CD14-positive monocyte (primary cell): ENCODE results near the gene TBC1D2. TPM values are rescaled to one million over a fixed set of nuclear protein-coding genes. Genes with fewer than 3 reads are reported as not detected.

Experiments
- DNase-seq, 3 donors: peaks; one replicate each; pipeline ENCODE4 v3.0.0-alpha.2; 2011 to 2022
- H2AFZ ChIP-seq: 2 replicates; pipeline ENCODE4 v1.6.0; 2012; ENCODE audit warnings: mild to moderate bottlenecking, low read depth, low read length, inconsistent platforms; ENCODE audit not compliant: insufficient read depth, poor library complexity, severe bottlenecking
- H3K27ac ChIP-seq, 2 donors: 1 replicate in 1 of 2; 2 replicates in 1 of 2; pipeline ENCODE4 v1.5.1; 2012 to 2013; ENCODE audit warnings: low read length in 2 of 2, control low read depth in 1 of 2, inconsistent platforms in 1 of 2, low read depth in 1 of 2, mild to moderate bottlenecking in 1 of 2
- H3K27me3 ChIP-seq, 2 donors: one replicate each; pipeline versions ENCODE4 v1.6.0 to v1.6.1; 2011 to 2013; ENCODE audit warnings: low read length in 2 of 2; ENCODE audit not compliant: control insufficient read depth in 2 of 2, insufficient read depth in 2 of 2
- H3K36me3 ChIP-seq, 2 donors: replicated peaks in 1 of 2; 1 replicate in 1 of 2; 2 replicates in 1 of 2; pipeline versions ENCODE4 v1.5.1 to v1.6.1; 2012 to 2013; ENCODE audit warnings: low read length in 2 of 2, control low read depth in 1 of 2, inconsistent platforms in 1 of 2, mild to moderate bottlenecking in 1 of 2; ENCODE audit not compliant: insufficient read depth in 2 of 2, control insufficient read depth in 1 of 2
- H3K4me1 ChIP-seq, 2 donors: 1 replicate in 1 of 2; 2 replicates in 1 of 2; pipeline versions ENCODE4 v1.5.1 to v1.6.1; 2012 to 2013; ENCODE audit warnings: low read length in 2 of 2, control low read depth in 1 of 2, inconsistent platforms in 1 of 2, mild to moderate bottlenecking in 1 of 2, moderate library complexity in 1 of 2; ENCODE audit not compliant: insufficient read depth in 2 of 2, control insufficient read depth in 1 of 2
- H3K4me2 ChIP-seq: replicated peaks from 2 replicates; pipeline ENCODE3; 2012; ENCODE audit warnings: low read length, moderate library complexity, mild to moderate bottlenecking; ENCODE audit not compliant: poor library complexity, severe bottlenecking; ENCODE audit errors: extremely low read depth
- H3K4me3 ChIP-seq, 3 experiments: fragments of 200-600 bp in 1 of 3; sonication (generic) in 1 of 3; replicated peaks in 1 of 3; 1 replicate in 2 of 3; 2 replicates in 1 of 3; pipeline ENCODE4 v1.5.1; 2011 to 2013; ENCODE audit warnings: low read length in 3 of 3, mild to moderate bottlenecking in 3 of 3, control low read depth in 2 of 3, low read depth in 2 of 3, inconsistent platforms in 1 of 3, moderate library complexity in 1 of 3
- H3K79me2 ChIP-seq: 2 replicates; pipeline ENCODE4 v1.6.0; 2012; ENCODE audit warnings: mild to moderate bottlenecking, control low read depth, inconsistent platforms, low read length, moderate library complexity; ENCODE audit not compliant: insufficient read depth
- H3K9ac ChIP-seq: 2 replicates; pipeline ENCODE4 v1.6.0; 2017; ENCODE audit warnings: low read length, mild to moderate bottlenecking; ENCODE audit not compliant: insufficient read depth, poor library complexity, severe bottlenecking
- H3K9me3 ChIP-seq, 2 donors: replicated peaks in 1 of 2; 1 replicate in 1 of 2; 2 replicates in 1 of 2; pipeline versions ENCODE4 v1.5.1 to v1.6.1; 2012 to 2013; ENCODE audit warnings: low read length in 2 of 2, control low read depth in 1 of 2; ENCODE audit not compliant: control insufficient read depth in 1 of 2, insufficient read depth in 1 of 2
- H4K20me1 ChIP-seq: 2 replicates; pipeline ENCODE4 v1.6.0; 2012; ENCODE audit warnings: mild to moderate bottlenecking, low read length, control low read depth, moderate library complexity; ENCODE audit not compliant: insufficient read depth
- H3K27ac Mint-ChIP-seq, 7 donors: one replicate each; pipeline ENCODE4 v1.8.0; 2020; ENCODE audit warnings: mild to moderate bottlenecking in 7 of 7, mixed read lengths in 7 of 7, moderate library complexity in 6 of 7, inconsistent platforms in 2 of 7
- H3K27me3 Mint-ChIP-seq, 3 donors: one replicate each; pipeline ENCODE4 v1.8.0; 2021 to 2022; ENCODE audit warnings: low read depth in 3 of 3, mild to moderate bottlenecking in 3 of 3, mixed read lengths in 3 of 3, moderate library complexity in 3 of 3, inconsistent platforms in 1 of 3
- H3K36me3 Mint-ChIP-seq, 2 donors: one replicate each; pipeline ENCODE4 v1.8.0; 2020; ENCODE audit warnings: mixed read lengths in 2 of 2, inconsistent platforms in 1 of 2, mild to moderate bottlenecking in 1 of 2
- H3K4me1 Mint-ChIP-seq: one replicate; pipeline ENCODE4 v1.8.0; 2020; ENCODE audit warnings: mild to moderate bottlenecking, mixed read lengths
- H3K4me3 Mint-ChIP-seq, 2 donors: one replicate each; pipeline ENCODE4 v1.8.0; 2020; ENCODE audit warnings: mild to moderate bottlenecking in 2 of 2, mixed read lengths in 2 of 2, moderate library complexity in 1 of 2
- H3K9me3 Mint-ChIP-seq, 7 donors: one replicate each; pipeline ENCODE4 v1.8.0; 2020 to 2022; ENCODE audit warnings: mixed read lengths in 7 of 7, mild to moderate bottlenecking in 6 of 7, moderate library complexity in 6 of 7, inconsistent platforms in 2 of 7
- WGBS: methylation state at CpG from one replicate; pipeline ENCODE4 v1.1.5; 2013; ENCODE audit warnings: missing lambda C conversion rate; ENCODE audit not compliant: insufficient coverage; 5-methylcytosine and 5-hydroxymethylcytosine counted together
- intact Hi-C, 2 donors: fragments of 100-400 bp; cut with micrococcal nuclease; formaldehyde crosslinking; loops; one replicate each; pipeline versions ENCODE4 v1.15.0 to v1.15.1; 2023
- polyA plus RNA-seq, 3 donors: library from polyadenylated mRNA; depleted of rRNA in 1 of 3; unstranded in 2 of 3; stranded (reverse) in 1 of 3; fragments of 300-500 nt in 2 of 3; fragments of >200 nt in 1 of 3; fragmentation: Illumina TruSeq in 2 of 3; gene quantifications; 1 replicate in 2 of 3; 2 replicates in 1 of 3; pipeline ENCODE4 v1.2.3, GENCODE V29; 2012 to 2021
- TF ChIP-seq, protein P1 (sequence below): fragments of 200-600 bp; IDR thresholded peaks from one replicate; pipeline ENCODE4 v1.8.0; 2022; ENCODE audit warnings: antibody characterized with exemption, mild to moderate bottlenecking

The TBC1D2 gene
- polyA plus RNA-seq, 3 donors, result 23.2 to 55.7 (median 34.4) TPM

GRCh38 chr9:98178874-98179850 lies 76.3 kb downstream of the TBC1D2 start:
- DNase-seq, result no peak
- H4K20me1 ChIP-seq, result no peaks in the 10 kb centered on the region
- H3K4me1 ChIP-seq, result peaks cover 18 to 26% of the 10 kb centered on the region in 2 donors
- no peak overlapping the region for H3K4me2 ChIP-seq
- Mint-ChIP-seq H3K4me3 (no peak overlapping the region), H3K4me1 (peaks cover 55% of the 10 kb centered on the region), H3K27ac (peak overlapping the region in 3 of 7 donors; percentile 16 to 80 (median 68)), H3K9me3 (no peaks in the 10 kb centered on the region), H3K27me3 (peaks cover 0 to 1% (median 1%) of the 10 kb centered on the region in 3 donors), H3K36me3 (peaks cover 7 to 18% of the 10 kb centered on the region in 2 donors)
- H3K27ac ChIP-seq, result no peak overlapping the region
- no peak overlapping the region for H2AFZ ChIP-seq
- H3K27me3 ChIP-seq, result no peaks in the 10 kb centered on the region
- WGBS, result 52% methylated on average over 11 of the region's 16 CpGs
- no peaks in the 10 kb centered on the region for H3K36me3 ChIP-seq
- intact Hi-C loops, result no loop called here
- TF ChIP-seq, protein P1, sequence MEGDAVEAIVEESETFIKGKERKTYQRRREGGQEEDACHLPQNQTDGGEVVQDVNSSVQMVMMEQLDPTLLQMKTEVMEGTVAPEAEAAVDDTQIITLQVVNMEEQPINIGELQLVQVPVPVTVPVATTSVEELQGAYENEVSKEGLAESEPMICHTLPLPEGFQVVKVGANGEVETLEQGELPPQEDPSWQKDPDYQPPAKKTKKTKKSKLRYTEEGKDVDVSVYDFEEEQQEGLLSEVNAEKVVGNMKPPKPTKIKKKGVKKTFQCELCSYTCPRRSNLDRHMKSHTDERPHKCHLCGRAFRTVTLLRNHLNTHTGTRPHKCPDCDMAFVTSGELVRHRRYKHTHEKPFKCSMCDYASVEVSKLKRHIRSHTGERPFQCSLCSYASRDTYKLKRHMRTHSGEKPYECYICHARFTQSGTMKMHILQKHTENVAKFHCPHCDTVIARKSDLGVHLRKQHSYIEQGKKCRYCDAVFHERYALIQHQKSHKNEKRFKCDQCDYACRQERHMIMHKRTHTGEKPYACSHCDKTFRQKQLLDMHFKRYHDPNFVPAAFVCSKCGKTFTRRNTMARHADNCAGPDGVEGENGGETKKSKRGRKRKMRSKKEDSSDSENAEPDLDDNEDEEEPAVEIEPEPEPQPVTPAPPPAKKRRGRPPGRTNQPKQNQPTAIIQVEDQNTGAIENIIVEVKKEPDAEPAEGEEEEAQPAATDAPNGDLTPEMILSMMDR, result no peak
- no peaks in the 10 kb centered on the region for H3K9me3 ChIP-seq
- no peak overlapping the region for H3K4me3 ChIP-seq
- H3K79me2 ChIP-seq, result peaks cover 32% of the 10 kb centered on the region
- no peak overlapping the region for H3K9ac ChIP-seq

DNA sequence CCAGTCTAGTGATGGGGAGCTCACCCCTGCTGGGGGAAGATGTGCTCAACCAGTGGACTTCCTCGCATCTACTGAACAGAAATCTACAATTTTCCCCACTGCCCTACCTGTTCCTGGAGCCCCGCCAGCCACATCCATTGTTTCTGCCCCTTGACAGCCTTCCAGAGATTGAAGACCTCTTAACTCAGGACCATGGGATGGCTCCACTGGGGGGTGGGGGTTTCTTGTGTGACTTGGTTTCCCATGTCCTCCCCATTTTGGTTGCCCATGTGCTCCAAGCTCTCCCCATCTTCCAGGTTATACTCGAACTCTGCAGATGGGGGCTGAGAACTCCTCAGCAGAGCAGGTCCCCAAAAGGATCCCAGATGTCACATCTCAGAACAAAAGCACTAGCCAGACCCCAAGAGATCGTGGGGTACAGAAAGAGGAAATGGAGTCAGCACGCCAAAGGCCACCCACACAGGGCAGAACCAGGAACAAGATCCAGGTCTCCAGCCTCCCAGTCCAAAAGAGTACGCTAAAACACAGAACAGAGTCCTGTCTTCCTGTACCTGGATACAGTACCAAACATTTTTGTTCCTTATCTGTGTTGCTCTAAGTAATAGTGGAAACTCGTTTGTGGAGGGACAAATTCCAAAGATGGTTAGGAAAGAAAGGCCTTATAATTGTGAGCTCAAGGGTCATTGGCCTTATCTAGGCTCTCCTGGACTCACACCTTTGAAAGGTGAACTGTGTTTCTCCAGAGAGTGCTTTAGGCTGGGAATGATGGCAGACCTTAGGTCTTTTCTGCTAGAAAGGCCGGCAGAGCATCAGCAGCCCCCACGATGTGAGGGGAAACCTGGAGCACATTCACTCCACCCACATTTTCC lies 78.8 kb downstream of the TBC1D2 start:
- Histone ChIP-seq H3K9ac (no peak overlapping the region), H3K27ac (no peak overlapping the region), H3K79me2 (peaks cover 25% of the 10 kb centered on the region), H2AFZ (peak overlapping the region; percentile 6), H3K4me1 (peaks cover 18 to 26% of the 10 kb centered on the region in 2 donors), H4K20me1 (no peaks in the 10 kb centered on the region), H3K4me2 (no peak overlapping the region), H3K9me3 (no peaks in the 10 kb centered on the region), H3K27me3 (no peaks in the 10 kb centered on the region), H3K4me3 (no peak overlapping the region), H3K36me3 (no peaks in the 10 kb centered on the region)
- Mint-ChIP-seq H3K27ac (peak overlapping the region in 2 of 7 donors; percentile 23 to 74), H3K4me3 (no peak overlapping the region), H3K4me1 (peaks cover 42% of the 10 kb centered on the region), H3K27me3 (peaks cover 0 to 1% (median 1%) of the 10 kb centered on the region in 3 donors), H3K9me3 (peaks cover 0 to 2% (median 0%) of the 10 kb centered on the region in 7 donors), H3K36me3 (peaks cover 12 to 33% of the 10 kb centered on the region in 2 donors)
- TF ChIP-seq, protein P1, result no peak
- WGBS, result 79% methylated on average over 2 of the region's 9 CpGs
- intact Hi-C loops, result no loop called here
- DNase-seq, result no peak
